22Rv1 (cell line): ENCODE results near the gene ZNF319.

Experiments
- CTCF ChIP-seq: fragments of 450-650 bp; IDR thresholded peaks from 2 replicates; pipeline ENCODE4 v1.5.1; 2017; ENCODE audit warnings: mild to moderate bottlenecking
- ZFX ChIP-seq: fragments of 450-650 bp; IDR thresholded peaks from 2 replicates; pipeline ENCODE4 v1.6.1; 2017; ENCODE audit warnings: antibody characterized with exemption, borderline replicate concordance

GRCh38 chr16:57945740-57946138 lies 54.7 kb downstream of the ZNF319 start:
- TF ChIP-seq CTCF = 0 out of 2 replicates have a peak, but pooled peaks have one; percentile 13
- no peak for TF ChIP-seq ZFX
